B cell (primary cell): ENCODE data around the gene TRIO. TPM values are rescaled to one million over a fixed set of nuclear protein-coding genes. Genes with fewer than 3 reads are reported as not detected.

ENCODE experiments used
- ATAC-seq: fragments of 200-7000 bp; cut with Tn5 transposase; one replicate; pipeline ENCODE4 v1.10.0; 2021; ENCODE audit warnings: low read depth, mild to moderate bottlenecking, moderate number of reproducible peaks, moderate library complexity
- CTCF ChIA-PET: fragments of 350-600 bp; sonication (Branson Sonifier 250); formaldehyde crosslinking; loops from one replicate; lab custom pipeline; 2021; ENCODE audit warnings: antibody characterized with exemption, inconsistent platforms; lab: Charles Lee
- POLR2A ChIA-PET: fragments of 350-600 bp; sonication (Branson Sonifier 250); formaldehyde crosslinking; loops from one replicate; lab custom pipeline; 2021; ENCODE audit warnings: antibody characterized with exemption; lab: Charles Lee
- DNase-seq: peaks from one replicate; pipeline ENCODE4 v3.0.0; 2013
- H2AFZ ChIP-seq: 2 replicates; pipeline ENCODE4 v1.6.1; 2012; ENCODE audit warnings: mild to moderate bottlenecking, low read depth, low read length; ENCODE audit not compliant: insufficient read depth, poor library complexity, severe bottlenecking
- H3K27ac ChIP-seq, 2 donors: 1 replicate in 1 of 2; 2 replicates in 1 of 2; pipeline ENCODE4 v1.5.1; 2012 to 2013; ENCODE audit warnings: low read length in 2 of 2, mild to moderate bottlenecking in 2 of 2, moderate library complexity in 1 of 2
- H3K27me3 ChIP-seq, 4 experiments: fragments of 200-600 bp in 1 of 4; sonication (generic) in 1 of 4; replicated peaks in 1 of 4; 1 replicate in 2 of 4; 2 replicates in 2 of 4; pipeline versions ENCODE4 v1.6.1 to v1.7.0; 2013 to 2016; ENCODE audit warnings: low read length in 3 of 4, mild to moderate bottlenecking in 2 of 4, mixed read lengths in 1 of 4, moderate library complexity in 1 of 4; ENCODE audit not compliant: insufficient read depth in 4 of 4, control insufficient read depth in 3 of 4; ENCODE audit errors: control extremely low read depth in 1 of 4
- H3K36me3 ChIP-seq, 2 experiments: replicated peaks in 1 of 2; 1 replicate in 1 of 2; 2 replicates in 1 of 2; pipeline versions ENCODE4 v1.6.1 to v1.7.1; 2013; ENCODE audit warnings: low read length in 1 of 2; ENCODE audit not compliant: insufficient read depth in 2 of 2, control insufficient read depth in 1 of 2; ENCODE audit errors: control extremely low read depth in 1 of 2, extremely low read depth in 1 of 2
- H3K4me1 ChIP-seq, 2 donors: fragments of 200-600 bp in 1 of 2; sonication (generic) in 1 of 2; 1 replicate in 1 of 2; 2 replicates in 1 of 2; pipeline versions ENCODE4 v1.5.1 to v1.6.1; 2013 to 2017; ENCODE audit warnings: low read length in 2 of 2; ENCODE audit not compliant: control insufficient read depth in 2 of 2, insufficient read depth in 2 of 2
- H3K4me2 ChIP-seq: replicated peaks from 2 replicates; pipeline ENCODE3; 2012; ENCODE audit warnings: mild to moderate bottlenecking, low read depth, low read length; ENCODE audit not compliant: poor library complexity, severe bottlenecking
- H3K4me3 ChIP-seq, 5 experiments: fragments of 200-600 bp in 1 of 5; sonication (generic) in 1 of 5; 1 replicate in 3 of 5; 2 replicates in 2 of 5; pipeline versions ENCODE4 v1.5.1 to v1.7.0; 2011 to 2016; ENCODE audit warnings: low read length in 4 of 5, mild to moderate bottlenecking in 4 of 5, low read depth in 2 of 5, control low read depth in 1 of 5, moderate library complexity in 1 of 5; ENCODE audit not compliant: insufficient read depth in 1 of 5; ENCODE audit errors: control extremely low read depth in 1 of 5, extremely low read depth in 1 of 5
- H3K79me2 ChIP-seq: fragments of 200-600 bp; sonication (generic); one replicate; pipeline ENCODE4 v1.6.0; 2016; ENCODE audit warnings: low read length; ENCODE audit not compliant: control insufficient read depth, insufficient read depth
- H3K9ac ChIP-seq: fragments of 200-600 bp; sonication (generic); 2 replicates; pipeline ENCODE4 v1.6.1; 2017; ENCODE audit warnings: mild to moderate bottlenecking, low read length, moderate library complexity
- H3K9me3 ChIP-seq, 3 donors: one replicate each; pipeline versions ENCODE4 v1.6.1 to v1.7.1; 2013; ENCODE audit warnings: low read length in 2 of 3; ENCODE audit not compliant: control insufficient read depth in 2 of 3, insufficient read depth in 1 of 3; ENCODE audit errors: control extremely low read depth in 1 of 3
- H4K20me1 ChIP-seq: 2 replicates; pipeline ENCODE4 v1.6.0; 2012; ENCODE audit warnings: mild to moderate bottlenecking, low read length; ENCODE audit not compliant: insufficient read depth, control insufficient read depth, poor library complexity, severe bottlenecking
- H3K27ac Mint-ChIP-seq: one replicate; pipeline ENCODE4 v1.8.0; 2021; ENCODE audit warnings: mixed read lengths
- H3K27me3 Mint-ChIP-seq: one replicate; pipeline ENCODE4 v1.8.0; 2021; ENCODE audit warnings: mixed read lengths
- H3K4me1 Mint-ChIP-seq: one replicate; pipeline ENCODE4 v1.8.0; 2021; ENCODE audit warnings: mixed read lengths
- H3K4me3 Mint-ChIP-seq: one replicate; pipeline ENCODE4 v1.8.0; 2021; ENCODE audit warnings: mixed read lengths
- H3K9me3 Mint-ChIP-seq: one replicate; pipeline ENCODE4 v1.8.0; 2022; ENCODE audit warnings: mixed read lengths; ENCODE audit not compliant: insufficient read depth
- EZH2 ChIP-seq: IDR thresholded peaks from 2 replicates; pipeline ENCODE4 v1.6.1; 2012; ENCODE audit warnings: borderline replicate concordance, low read depth, mild to moderate bottlenecking, moderate library complexity, low read length; ENCODE audit not compliant: insufficient read depth, poor library complexity, severe bottlenecking
- WGBS: methylation state at CpG from one replicate; pipeline ENCODE4 v1.1.5; 2013; ENCODE audit warnings: missing lambda C conversion rate; ENCODE audit not compliant: insufficient coverage; 5-methylcytosine and 5-hydroxymethylcytosine counted together
- intact Hi-C: fragments of 100-400 bp; cut with micrococcal nuclease; formaldehyde crosslinking; loops from one replicate; pipeline ENCODE4 v1.10.0; 2022
- polyA plus RNA-seq: library from polyadenylated mRNA; depleted of rRNA; stranded (reverse); fragments of >200 nt; gene quantifications from 2 replicates; pipeline ENCODE4 v1.2.3, GENCODE V29; 2012
- total RNA-seq, 2 donors: library from RNA; stranded (reverse); fragments of 120-200 nt in 1 of 2; gene quantifications; 1 replicate in 1 of 2; 2 replicates in 1 of 2; pipeline versions ENCODE4 v1.2.3 to v1.2.4, GENCODE V29; 2013 to 2022
- TF ChIP-seq, protein P1 (sequence below): fragments of 200-600 bp; IDR thresholded peaks from one replicate; pipeline ENCODE4 v1.8.0; 2022; ENCODE audit warnings: antibody characterized with exemption, mild to moderate bottlenecking

TRIO gene
- total and polyA plus RNA-seq, 2 donors (not counting 1 experiment from before 2014, with no cell fraction given) = 90.5 to 479 TPM

DNA sequence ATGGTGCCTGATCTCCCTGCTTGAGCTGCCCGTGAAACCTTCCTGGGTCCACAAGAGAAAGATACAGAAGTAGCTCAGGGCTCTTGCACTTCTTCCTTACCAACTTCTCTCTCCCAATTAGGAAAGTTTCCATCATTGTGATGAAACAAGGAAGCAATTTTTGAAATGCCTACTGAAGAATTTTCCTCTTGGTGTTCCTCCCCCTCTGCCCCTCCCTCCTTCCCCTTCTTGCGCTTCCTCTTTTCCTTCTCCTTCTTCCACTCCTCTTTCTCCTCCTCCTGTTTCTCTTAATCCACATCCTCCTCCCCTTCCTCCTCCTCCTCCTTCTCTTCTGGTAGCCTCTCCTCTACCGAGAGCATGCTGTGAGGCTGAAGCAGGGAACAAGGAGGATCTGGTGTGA is 402.2 kb downstream of the TRIO start:
- intact Hi-C loops = no loop called here
- Mint-ChIP-seq H3K4me3 (no peak overlapping the region), H3K4me1 (no peaks in the 10 kb centered on the region), H3K27me3 (peaks cover 50% of the 10 kb centered on the region), H3K9me3 (peaks cover 12% of the 10 kb centered on the region), H3K27ac (no peak overlapping the region)
- Histone ChIP-seq H3K9me3 (peaks cover 0 to 11% (median 4%) of the 10 kb centered on the region in 3 donors), H3K4me1 (no peaks in the 10 kb centered on the region), H3K9ac (no peak overlapping the region), H2AFZ (no peak overlapping the region), H4K20me1 (no peaks in the 10 kb centered on the region), H3K4me2 (no peak overlapping the region), H3K4me3 (no peak overlapping the region), H3K36me3 (no peaks in the 10 kb centered on the region), H3K27me3 (peaks cover 0 to 24% (median 6%) of the 10 kb centered on the region in 4 experiments), H3K27ac (no peak overlapping the region), H3K79me2 (no peaks in the 10 kb centered on the region)
- POLR2A ChIA-PET = no interaction called here
- CTCF ChIA-PET = no interaction called here
- 50% methylated on average over 1 of the region's 3 CpGs for WGBS
- TF ChIP-seq, protein P1, sequence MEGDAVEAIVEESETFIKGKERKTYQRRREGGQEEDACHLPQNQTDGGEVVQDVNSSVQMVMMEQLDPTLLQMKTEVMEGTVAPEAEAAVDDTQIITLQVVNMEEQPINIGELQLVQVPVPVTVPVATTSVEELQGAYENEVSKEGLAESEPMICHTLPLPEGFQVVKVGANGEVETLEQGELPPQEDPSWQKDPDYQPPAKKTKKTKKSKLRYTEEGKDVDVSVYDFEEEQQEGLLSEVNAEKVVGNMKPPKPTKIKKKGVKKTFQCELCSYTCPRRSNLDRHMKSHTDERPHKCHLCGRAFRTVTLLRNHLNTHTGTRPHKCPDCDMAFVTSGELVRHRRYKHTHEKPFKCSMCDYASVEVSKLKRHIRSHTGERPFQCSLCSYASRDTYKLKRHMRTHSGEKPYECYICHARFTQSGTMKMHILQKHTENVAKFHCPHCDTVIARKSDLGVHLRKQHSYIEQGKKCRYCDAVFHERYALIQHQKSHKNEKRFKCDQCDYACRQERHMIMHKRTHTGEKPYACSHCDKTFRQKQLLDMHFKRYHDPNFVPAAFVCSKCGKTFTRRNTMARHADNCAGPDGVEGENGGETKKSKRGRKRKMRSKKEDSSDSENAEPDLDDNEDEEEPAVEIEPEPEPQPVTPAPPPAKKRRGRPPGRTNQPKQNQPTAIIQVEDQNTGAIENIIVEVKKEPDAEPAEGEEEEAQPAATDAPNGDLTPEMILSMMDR = no peak
- no peak for TF ChIP-seq EZH2
- ATAC-seq = no peak
- no peak for DNase-seq

- CTCF ChIA-PET = no interaction called here
- POLR2A ChIA-PET = no interaction called here
- Mint-ChIP-seq H3K9me3 (peaks cover 8% of the 10 kb centered on the region), H3K4me1 (no peaks in the 10 kb centered on the region), H3K27me3 (peaks cover 52% of the 10 kb centered on the region), H3K27ac (no peak overlapping the region), H3K4me3 (no peak overlapping the region)
- no peaks in the 10 kb centered on the region for H3K79me2 ChIP-seq
- H2AFZ ChIP-seq = no peak overlapping the region
- DNase-seq (no peak), ATAC-seq (no peak)
- H3K27me3 ChIP-seq = peaks cover 0 to 23% (median 6%) of the 10 kb centered on the region in 4 experiments
- H3K9me3 ChIP-seq = peaks cover 0 to 11% (median 4%) of the 10 kb centered on the region in 3 donors
- no CpG with 5 or more reads among the region's 1 CpG for WGBS
- no peak overlapping the region for H3K4me3 ChIP-seq
- no peak overlapping the region for H3K4me2 ChIP-seq
- H3K36me3 ChIP-seq = no peaks in the 10 kb centered on the region
- no peaks in the 10 kb centered on the region for H3K4me1 ChIP-seq
- intact Hi-C loops = no loop called here
- TF ChIP-seq EZH2 = no peak
- H4K20me1 ChIP-seq = no peaks in the 10 kb centered on the region
- no peak overlapping the region for H3K9ac ChIP-seq
- H3K27ac ChIP-seq = no peak overlapping the region
These were observed 402.7 kb downstream of the TRIO start for GRCh38 chr5:14545862-14546261.
